Measurements from ENCODE around the gene TSHZ2.

The TSHZ2 gene

GRCh38 chr20:53091789-53092188 lies 119.6 kb downstream of the TSHZ2 start:
- no peak for DNase-seq

- no peak for DNase-seq
Measured at GRCh38 chr20:53092772-53093300, 120.7 kb downstream of the TSHZ2 start.

- no peak for DNase-seq
Measured at GRCh38 chr20:53097371-53097770, 125.2 kb downstream of the TSHZ2 start.

GRCh38 chr20:53097791-53098190 lies 125.6 kb downstream of the TSHZ2 start:
- DNase-seq: no peak

GRCh38 chr20:53098621-53099020 lies 126.5 kb downstream of the TSHZ2 start:
- DNase-seq: no peak

- DNase-seq: no peak
Measured at GRCh38 chr20:53099856-53100255, 127.7 kb downstream of the TSHZ2 start.

- no peak for DNase-seq
Measured at GRCh38 chr20:53100476-53100911, 128.3 kb downstream of the TSHZ2 start.

- no peak for DNase-seq
Measured at GRCh38 chr20:53101992-53102760, 130.0 kb downstream of the TSHZ2 start.

GRCh38 chr20:53103124-53103523 lies 131.0 kb downstream of the TSHZ2 start:
- no peak for DNase-seq

- DNase-seq: no peak
Measured at GRCh38 chr20:53104884-53105283, 132.7 kb downstream of the TSHZ2 start.

- no peak for DNase-seq
Measured at GRCh38 chr20:53116733-53117132, 144.6 kb downstream of the TSHZ2 start.

- no peak for DNase-seq
Measured at GRCh38 chr20:53122853-53123252, 150.7 kb downstream of the TSHZ2 start.

GRCh38 chr20:53124075-53124551 lies 152.0 kb downstream of the TSHZ2 start:
- DNase-seq: no peak

GRCh38 chr20:53124803-53125202 lies 152.6 kb downstream of the TSHZ2 start:
- DNase-seq: no peak

- peak; percentile 40 to 58 for DNase-seq
Measured at GRCh38 chr20:53126185-53126584, 154.0 kb downstream of the TSHZ2 start.

GRCh38 chr20:53127027-53127426 lies 154.9 kb downstream of the TSHZ2 start:
- DNase-seq: no peak

GRCh38 chr20:53128004-53128403 lies 155.8 kb downstream of the TSHZ2 start:
- DNase-seq: no peak

- no peak for DNase-seq
Measured at GRCh38 chr20:53129563-53129962, 157.4 kb downstream of the TSHZ2 start.

GRCh38 chr20:53130795-53131194 lies 158.6 kb downstream of the TSHZ2 start:
- DNase-seq: no peak

- no peak for DNase-seq
Measured at GRCh38 chr20:53133125-53133524, 161.0 kb downstream of the TSHZ2 start.

- no peak for DNase-seq
Measured at GRCh38 chr20:53133628-53134027, 161.5 kb downstream of the TSHZ2 start.

- no peak for DNase-seq
Measured at GRCh38 chr20:53136473-53136872, 164.3 kb downstream of the TSHZ2 start.

- no peak for DNase-seq
Measured at GRCh38 chr20:53138454-53139262, 166.5 kb downstream of the TSHZ2 start.

Measured in SHP77 (cell line).